GM12891 (cell line): ENCODE measurements around the gene CSMD2.

ENCODE experiments used
- PAX5 ChIP-seq: IDR thresholded peaks from 2 replicates; pipeline ENCODE4 v1.6.1; 2011; ENCODE audit warnings: low read length, moderate library complexity, mild to moderate bottlenecking; ENCODE audit not compliant: insufficient read depth, severe bottlenecking
- POLR2A ChIP-seq: IDR thresholded peaks from 2 replicates; pipeline ENCODE4 v1.6.1; 2011; ENCODE audit warnings: low read depth, low read length, control low read depth
- POLR2AphosphoS5 ChIP-seq: IDR thresholded peaks from 2 replicates; pipeline ENCODE4 v1.6.1; 2011; ENCODE audit warnings: low read depth, low read length, control low read depth
- POU2F2 ChIP-seq: IDR thresholded peaks from 2 replicates; pipeline ENCODE4 v1.6.1; 2011; ENCODE audit warnings: low read depth, mild to moderate bottlenecking, control low read depth, low read length, moderate library complexity
- SPI1 ChIP-seq: IDR thresholded peaks from 2 replicates; pipeline ENCODE4 v1.6.1; 2011; ENCODE audit warnings: low read depth, low read length, control low read depth
- TAF1 ChIP-seq: IDR thresholded peaks from 2 replicates; pipeline ENCODE4 v1.6.1; 2011; ENCODE audit warnings: low read depth, low read length, control low read depth

DNA sequence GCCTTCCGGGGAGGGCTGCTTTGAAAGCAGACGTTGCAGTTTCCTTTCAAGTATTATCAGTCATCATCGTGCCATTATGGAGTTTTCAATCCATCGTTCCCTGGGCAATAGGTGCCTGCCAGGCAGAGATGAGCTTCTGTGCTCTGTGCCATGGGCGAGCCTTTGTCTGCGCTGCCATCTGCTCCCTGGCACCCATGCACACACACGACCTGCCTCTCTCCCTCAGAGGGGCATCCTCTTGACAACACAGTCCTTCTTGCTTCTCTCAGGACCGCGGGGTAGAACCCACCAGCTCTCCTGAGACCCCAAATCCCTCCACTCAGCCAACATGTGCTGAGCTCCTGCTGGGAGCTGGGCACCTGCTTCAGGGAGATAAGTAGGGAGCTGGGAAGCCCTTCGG is 151.9 kb downstream of the CSMD2 start:
- TF ChIP-seq TAF1 (no peak), POLR2A (no peak), POLR2AphosphoS5 (no peak), PAX5 (no peak), POU2F2 (no peak), SPI1 (no peak)
